GM12873 (cell line): ENCODE data around the gene SORCS2.

ENCODE experiments used
- TF ChIP-seq, protein P1 (sequence below): IDR thresholded peaks from 2 replicates; pipeline ENCODE4 v1.5.1; 2012; ENCODE audit warnings: low read depth, mild to moderate bottlenecking, moderate library complexity, low read length, control low read depth; ENCODE audit not compliant: insufficient read depth; ENCODE audit errors: missing control alignments

The SORCS2 gene

DNA sequence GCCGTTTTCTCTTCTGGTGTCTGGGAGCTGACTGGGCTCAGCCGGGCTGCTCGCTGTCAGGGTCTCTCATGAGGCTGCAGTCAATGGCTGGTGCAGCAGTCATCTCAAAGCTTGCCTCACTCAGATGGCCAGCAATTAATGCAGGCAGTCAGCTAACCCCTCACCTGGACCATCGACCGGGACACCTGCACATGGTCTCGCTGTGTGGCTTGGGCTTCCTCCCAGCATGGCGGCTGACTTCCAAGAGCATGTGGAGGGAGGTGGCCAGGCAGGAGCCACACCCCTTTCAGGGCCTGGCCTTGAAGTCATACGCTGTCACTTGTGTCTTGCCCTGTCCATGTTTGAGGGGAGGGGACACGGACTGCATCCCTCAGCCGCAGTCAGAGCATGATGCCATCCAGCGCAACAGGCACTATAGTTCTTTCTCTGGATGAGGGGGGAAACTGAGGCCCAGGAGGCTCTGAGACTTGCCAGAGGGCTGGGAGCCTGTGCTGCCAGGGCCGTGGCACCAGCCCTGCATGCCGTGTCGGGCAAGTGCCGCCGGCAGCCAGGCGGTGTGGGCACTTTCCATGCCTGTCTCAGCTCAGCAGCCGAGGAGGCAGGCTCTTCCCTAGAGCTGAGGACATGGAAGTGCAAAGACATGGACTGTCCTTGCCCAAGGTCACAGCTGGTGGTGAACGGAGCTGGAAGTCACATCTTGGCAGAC, 545.6 kb downstream of the SORCS2 start:
- TF ChIP-seq, protein P1, sequence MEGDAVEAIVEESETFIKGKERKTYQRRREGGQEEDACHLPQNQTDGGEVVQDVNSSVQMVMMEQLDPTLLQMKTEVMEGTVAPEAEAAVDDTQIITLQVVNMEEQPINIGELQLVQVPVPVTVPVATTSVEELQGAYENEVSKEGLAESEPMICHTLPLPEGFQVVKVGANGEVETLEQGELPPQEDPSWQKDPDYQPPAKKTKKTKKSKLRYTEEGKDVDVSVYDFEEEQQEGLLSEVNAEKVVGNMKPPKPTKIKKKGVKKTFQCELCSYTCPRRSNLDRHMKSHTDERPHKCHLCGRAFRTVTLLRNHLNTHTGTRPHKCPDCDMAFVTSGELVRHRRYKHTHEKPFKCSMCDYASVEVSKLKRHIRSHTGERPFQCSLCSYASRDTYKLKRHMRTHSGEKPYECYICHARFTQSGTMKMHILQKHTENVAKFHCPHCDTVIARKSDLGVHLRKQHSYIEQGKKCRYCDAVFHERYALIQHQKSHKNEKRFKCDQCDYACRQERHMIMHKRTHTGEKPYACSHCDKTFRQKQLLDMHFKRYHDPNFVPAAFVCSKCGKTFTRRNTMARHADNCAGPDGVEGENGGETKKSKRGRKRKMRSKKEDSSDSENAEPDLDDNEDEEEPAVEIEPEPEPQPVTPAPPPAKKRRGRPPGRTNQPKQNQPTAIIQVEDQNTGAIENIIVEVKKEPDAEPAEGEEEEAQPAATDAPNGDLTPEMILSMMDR: no peak

DNA sequence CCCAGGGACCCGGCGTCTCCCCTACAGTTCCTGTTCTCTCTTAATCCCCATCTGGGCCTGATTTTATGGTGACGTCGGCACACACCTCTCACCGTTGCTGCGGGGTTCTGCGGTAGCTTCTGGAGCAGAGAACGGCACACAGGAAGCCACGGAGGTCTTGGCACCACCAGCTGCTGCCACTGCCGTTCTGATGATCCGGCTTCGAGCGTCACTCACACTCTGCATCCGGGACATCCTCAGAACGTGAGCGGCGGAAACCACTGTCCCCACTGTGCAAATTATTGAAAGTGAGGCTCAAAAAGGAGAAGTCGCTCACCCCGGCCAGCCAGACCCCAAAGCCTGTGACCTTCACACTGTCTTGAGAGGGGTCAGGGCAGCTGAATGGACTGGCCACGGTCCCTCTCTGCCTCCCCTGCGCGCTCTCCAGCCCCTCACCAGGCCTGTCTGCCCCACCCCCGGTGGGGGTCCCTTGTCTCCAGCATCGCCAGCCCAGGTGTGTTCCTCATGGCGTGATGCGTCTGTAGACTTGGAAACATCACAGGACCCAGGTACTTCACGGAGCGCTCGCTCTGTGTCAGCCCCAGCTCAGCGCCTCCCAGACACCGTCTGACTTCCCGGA, 546.2 kb downstream of the SORCS2 start:
- TF ChIP-seq, protein P1: no peak

DNA sequence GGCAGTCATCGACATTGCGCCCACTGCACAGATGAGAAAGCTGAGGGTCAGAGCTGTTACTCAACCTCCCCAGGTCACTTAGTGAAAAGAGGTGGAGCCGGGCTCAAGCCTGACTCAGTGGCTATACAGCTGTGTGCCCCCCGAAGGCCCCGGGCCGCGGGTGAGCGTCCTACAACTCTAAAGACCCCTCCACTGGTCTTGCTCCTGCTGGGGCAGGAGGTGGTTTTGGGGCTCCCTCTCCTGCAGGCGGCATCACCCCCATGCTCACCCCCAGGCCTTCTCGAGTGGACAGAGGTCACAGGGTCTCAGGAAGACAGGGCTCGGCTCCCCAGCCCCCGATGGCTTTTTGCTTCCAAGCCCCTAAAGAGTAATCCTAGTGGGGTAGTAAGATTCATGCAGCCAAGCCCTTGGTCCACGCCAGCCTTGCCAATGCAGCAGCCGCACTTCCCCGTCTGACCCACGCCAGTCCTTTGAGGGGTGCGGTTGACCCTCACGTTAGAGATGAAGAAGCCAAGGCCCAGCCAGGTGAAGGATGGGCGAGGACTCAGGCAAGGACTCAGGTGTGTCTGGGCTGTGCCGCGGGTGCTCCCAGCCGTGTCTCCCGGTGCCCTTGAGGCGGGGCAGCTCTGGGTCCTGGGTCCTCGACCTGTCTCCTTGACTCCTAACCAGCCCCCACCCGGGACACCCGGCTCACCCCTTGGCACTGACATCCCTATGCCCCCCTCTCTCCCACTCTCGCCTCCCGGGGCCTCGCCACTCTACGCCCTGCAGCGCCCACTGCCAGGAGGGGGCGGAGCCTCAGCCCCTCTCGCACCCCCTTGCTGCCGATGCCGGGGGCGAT, 547.0 kb downstream of the SORCS2 start:
- TF ChIP-seq, protein P1: no peak

DNA sequence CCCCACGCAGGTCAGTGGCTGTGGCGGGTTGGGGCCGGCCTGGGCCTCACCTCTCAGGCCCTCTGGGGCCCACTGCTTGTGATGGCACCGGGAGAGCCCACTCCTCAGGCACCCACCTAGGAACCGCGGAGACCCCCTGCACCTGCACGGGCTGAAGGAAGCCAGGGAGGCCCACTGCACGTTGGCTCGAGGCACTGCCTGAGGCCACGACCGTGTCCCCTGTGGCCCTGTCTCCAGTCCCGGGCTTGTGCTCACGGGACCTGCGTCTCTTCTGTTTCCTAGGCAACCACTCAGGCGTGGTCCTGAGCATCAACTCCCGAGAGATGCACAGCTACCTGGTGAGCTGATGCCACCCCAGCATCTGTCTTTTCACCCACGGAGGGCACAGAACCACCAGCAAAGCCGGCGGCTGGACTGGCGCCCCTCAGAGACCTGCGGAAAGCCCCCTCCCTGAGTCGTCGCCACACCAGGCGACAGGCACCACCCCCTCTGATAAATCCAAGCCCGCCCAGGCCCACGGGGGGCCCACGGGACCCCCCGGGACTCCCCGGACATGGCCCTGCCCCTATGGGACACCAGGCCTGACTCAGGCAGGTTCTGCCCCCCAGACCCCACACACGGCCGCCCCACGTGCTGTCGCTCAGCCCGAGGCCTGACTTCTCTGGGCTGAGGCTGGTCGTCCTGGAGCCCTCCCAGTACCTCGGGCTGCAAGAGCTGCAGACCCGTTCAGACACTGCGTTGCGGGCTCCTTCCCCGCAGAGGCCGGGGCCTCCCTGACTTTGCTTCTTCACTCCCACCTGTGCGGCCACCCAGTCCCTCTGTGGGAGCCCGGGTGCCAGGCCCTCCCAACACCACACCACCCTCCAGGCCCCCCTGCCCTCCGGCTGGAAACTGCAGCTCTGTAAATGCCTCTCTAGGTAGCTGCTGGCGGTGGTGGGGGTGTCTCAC, 547.9 kb downstream of the SORCS2 start:
- TF ChIP-seq, protein P1: no peak

DNA sequence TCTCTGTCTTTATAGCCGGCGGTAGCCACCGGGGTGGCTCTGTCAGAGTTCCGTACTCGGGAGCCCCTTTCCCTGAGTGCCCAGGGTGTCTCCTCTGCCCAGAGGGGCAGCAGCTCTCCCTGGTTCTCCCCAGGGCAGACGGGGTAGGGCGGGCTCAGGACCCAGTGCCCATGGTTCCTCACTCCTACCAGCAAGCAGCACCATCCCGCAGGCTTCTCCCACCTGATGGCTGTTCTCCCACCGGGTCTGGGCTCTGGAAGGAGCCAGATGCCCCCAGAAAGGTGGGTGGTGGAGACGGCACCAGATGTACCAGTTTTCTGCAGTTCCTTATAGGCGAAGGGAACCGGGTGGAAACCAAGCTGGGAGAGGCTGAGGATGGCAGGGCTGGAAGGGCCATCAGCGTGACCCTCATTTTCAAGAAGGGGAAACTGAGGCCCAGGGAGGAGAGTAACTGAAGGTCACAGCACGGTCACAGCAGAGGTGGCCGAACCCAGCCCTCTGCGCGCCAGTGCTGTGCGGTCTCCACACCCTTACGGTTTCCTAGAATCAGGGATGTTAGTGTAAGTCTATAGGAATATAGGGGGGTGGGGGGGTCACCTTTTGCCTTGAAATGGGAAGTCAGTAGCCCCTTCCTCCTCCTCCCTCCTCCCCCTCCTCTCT, 548.7 kb downstream of the SORCS2 start:
- TF ChIP-seq, protein P1: no peak

DNA sequence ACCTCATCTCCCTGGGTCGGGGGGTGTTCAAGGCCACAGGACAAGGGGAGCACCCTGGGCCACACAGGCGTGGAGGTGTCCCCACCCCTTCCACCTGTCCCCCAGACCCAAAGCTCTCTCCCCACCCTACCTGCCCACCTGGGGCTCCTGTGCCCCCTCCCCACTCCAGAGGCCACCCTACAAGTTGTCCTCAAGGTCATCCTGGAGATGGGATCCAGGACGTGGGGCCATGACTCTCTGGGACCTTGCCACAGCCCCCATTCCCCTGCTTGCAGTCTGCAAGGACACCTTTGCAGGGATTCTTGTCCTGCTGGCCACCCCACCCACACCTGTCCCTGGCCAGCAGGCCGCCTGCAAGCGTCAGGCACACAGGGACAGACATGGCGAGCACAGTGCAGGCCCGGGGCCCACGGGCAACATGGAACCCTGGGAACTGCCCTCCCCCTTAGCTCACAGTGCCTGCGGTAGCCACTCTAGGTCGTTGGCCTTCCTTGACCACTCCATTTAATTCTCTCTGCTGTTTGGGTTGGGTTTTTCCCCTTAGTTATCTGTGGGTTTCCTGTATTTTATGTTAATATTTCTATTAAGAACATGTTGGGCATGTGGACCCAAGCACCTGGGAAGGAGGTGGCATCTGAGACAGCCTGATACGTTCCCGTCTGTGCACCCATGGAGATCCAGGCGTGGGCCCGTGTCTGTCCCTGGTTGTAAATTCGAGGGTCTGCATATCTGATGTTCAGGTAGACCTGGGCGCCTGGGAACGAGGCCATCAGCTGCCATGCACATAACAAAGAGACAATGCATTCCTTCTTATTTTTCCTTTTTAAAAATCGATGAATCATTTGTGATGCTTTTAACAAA, 549.8 kb downstream of the SORCS2 start:
- TF ChIP-seq, protein P1: no peak
